Activated B cell treated with CpG ODN at 0.5 μM for 24 hours (primary cell): ENCODE measurements around the gene SH3RF3. TPM values are rescaled to one million over a fixed set of nuclear protein-coding genes. Genes with fewer than 3 reads are reported as not detected.

Experiments
- ATAC-seq: fragments of 200-7000 bp; cut with Tn5 transposase; one replicate; pipeline ENCODE4 v1.10.0; 2021; ENCODE audit warnings: low read depth, mild to moderate bottlenecking, moderate library complexity
- CTCF ChIA-PET: fragments of 350-600 bp; sonication (Branson Sonifier 250); formaldehyde crosslinking; loops from one replicate; lab custom pipeline; 2021; ENCODE audit warnings: antibody characterized with exemption; lab: Charles Lee
- POLR2A ChIA-PET: fragments of 350-600 bp; sonication (Branson Sonifier 250); formaldehyde crosslinking; loops from one replicate; lab custom pipeline; 2021; ENCODE audit warnings: antibody characterized with exemption; lab: Charles Lee
- DNase-seq: peaks from one replicate; pipeline ENCODE4 v3.0.0; 2022
- H3K27ac Mint-ChIP-seq: one replicate; pipeline ENCODE4 v1.8.0; 2020; ENCODE audit warnings: mixed read lengths
- H3K27me3 Mint-ChIP-seq: one replicate; pipeline ENCODE4 v1.8.0; 2021; ENCODE audit warnings: mixed read lengths
- H3K36me3 Mint-ChIP-seq: one replicate; pipeline ENCODE4 v1.8.0; 2021; ENCODE audit warnings: low read depth, mixed read lengths
- H3K4me1 Mint-ChIP-seq: one replicate; pipeline ENCODE4 v1.8.0; 2021; ENCODE audit warnings: mixed read lengths
- H3K4me3 Mint-ChIP-seq: one replicate; pipeline ENCODE4 v1.8.0; 2020; ENCODE audit warnings: mild to moderate bottlenecking, mixed read lengths
- H3K9me3 Mint-ChIP-seq: one replicate; pipeline ENCODE4 v1.8.0; 2020; ENCODE audit warnings: mixed read lengths
- intact Hi-C: fragments of 100-400 bp; cut with micrococcal nuclease; formaldehyde crosslinking; loops from one replicate; pipeline ENCODE4 v1.15.1; 2024
- total RNA-seq: library from RNA; stranded (reverse); gene quantifications from 2 replicates; pipeline ENCODE4 v1.2.3, GENCODE V29; 2022
- TF ChIP-seq, protein P1 (sequence below): fragments of 200-600 bp; IDR thresholded peaks from one replicate; pipeline ENCODE4 v1.8.0; 2022; ENCODE audit warnings: antibody characterized with exemption, mild to moderate bottlenecking

The SH3RF3 gene
- total RNA-seq, 1 donor from 2014 or later = 0.09 TPM

DNA sequence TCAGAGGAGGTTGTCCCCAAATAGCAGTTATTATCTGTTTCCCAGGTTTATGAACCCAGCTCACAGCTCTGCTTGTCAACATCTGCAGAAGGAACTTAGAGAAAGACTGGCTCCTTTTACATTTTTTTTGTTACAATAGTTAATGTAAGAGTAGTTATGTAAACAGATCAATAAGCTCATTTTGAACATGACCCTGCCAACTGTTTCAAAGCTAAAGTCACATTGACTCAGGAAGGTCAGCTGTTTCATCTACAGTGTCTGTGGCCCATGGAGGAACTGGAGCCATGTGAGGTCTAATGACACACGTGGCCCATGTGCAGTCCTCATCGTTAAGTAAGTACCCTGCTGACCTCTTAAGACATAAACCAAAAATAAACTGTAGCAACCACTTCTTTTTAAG lies 97.1 kb downstream of the SH3RF3 start:
- intact Hi-C loops = no loop called here
- DNase-seq (no peak), ATAC-seq (no peak)
- Mint-ChIP-seq H3K4me1 (peaks cover 12% of the 10 kb centered on the region), H3K27ac (no peak overlapping the region), H3K9me3 (no peaks in the 10 kb centered on the region), H3K27me3 (no peaks in the 10 kb centered on the region), H3K36me3 (no peaks in the 10 kb centered on the region), H3K4me3 (no peak overlapping the region)
- TF ChIP-seq, protein P1, sequence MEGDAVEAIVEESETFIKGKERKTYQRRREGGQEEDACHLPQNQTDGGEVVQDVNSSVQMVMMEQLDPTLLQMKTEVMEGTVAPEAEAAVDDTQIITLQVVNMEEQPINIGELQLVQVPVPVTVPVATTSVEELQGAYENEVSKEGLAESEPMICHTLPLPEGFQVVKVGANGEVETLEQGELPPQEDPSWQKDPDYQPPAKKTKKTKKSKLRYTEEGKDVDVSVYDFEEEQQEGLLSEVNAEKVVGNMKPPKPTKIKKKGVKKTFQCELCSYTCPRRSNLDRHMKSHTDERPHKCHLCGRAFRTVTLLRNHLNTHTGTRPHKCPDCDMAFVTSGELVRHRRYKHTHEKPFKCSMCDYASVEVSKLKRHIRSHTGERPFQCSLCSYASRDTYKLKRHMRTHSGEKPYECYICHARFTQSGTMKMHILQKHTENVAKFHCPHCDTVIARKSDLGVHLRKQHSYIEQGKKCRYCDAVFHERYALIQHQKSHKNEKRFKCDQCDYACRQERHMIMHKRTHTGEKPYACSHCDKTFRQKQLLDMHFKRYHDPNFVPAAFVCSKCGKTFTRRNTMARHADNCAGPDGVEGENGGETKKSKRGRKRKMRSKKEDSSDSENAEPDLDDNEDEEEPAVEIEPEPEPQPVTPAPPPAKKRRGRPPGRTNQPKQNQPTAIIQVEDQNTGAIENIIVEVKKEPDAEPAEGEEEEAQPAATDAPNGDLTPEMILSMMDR = no peak
- ChIA-PET CTCF (no interaction called here), POLR2A (no interaction called here)

DNA sequence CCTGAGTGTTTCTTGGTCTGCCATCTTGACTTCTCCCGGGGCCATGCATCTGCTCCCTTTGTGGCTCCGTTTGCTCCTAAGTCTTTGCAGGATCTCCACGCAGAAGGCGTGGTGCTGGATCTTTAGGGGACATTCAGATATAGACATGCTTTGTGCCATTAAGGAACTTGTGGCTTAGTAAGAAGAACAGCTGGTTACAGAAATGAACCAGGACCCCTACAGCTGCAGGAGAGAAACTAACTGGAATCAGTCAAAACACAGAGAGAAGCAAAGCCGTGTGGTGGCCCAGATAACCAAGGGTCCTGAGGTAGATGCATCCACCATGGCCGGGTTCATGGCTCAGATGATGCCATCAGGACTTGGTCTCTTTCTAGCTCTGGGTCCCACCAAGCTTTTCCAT lies 97.6 kb downstream of the SH3RF3 start:
- DNase-seq (no peak), ATAC-seq (no peak)
- no peaks in the 10 kb centered on the region for H3K27me3 Mint-ChIP-seq
- no peaks in the 10 kb centered on the region for H3K36me3 Mint-ChIP-seq
- intact Hi-C loops = no loop called here
- peaks cover 15% of the 10 kb centered on the region for H3K4me1 Mint-ChIP-seq
- no peak overlapping the region for H3K27ac Mint-ChIP-seq
- H3K9me3 Mint-ChIP-seq = no peaks in the 10 kb centered on the region
- ChIA-PET CTCF (no interaction called here), POLR2A (no interaction called here)
- H3K4me3 Mint-ChIP-seq = no peak overlapping the region
- TF ChIP-seq, protein P1 = no peak

DNA sequence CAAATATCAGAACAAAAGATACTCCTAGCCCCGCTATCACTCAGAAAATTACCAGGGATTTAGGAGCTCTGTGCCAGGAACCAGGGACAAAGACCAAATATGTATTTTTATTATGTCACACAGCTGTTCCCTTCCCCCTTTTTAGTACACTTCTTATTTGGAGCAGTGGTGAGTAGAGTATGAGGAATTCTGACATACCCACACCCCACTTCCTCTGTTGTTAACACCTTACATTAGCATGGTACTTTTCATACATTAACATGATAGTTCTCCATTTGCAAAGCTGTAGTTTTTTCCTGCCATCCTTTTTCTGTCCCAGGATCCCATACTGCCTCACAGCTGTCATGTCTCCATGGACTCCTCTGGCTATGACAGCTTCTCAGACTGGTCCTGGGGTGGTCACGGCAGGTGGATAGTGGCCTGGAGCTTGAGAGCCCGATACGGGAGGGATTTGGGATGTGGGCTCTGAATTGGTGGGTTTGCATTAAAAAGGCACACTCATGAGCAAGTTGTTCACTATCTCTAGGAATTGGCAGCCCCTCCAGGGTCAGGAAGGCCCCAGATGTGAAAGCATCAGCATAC lies 100.2 kb downstream of the SH3RF3 start:
- no peaks in the 10 kb centered on the region for H3K27me3 Mint-ChIP-seq
- CTCF ChIA-PET = no interaction called here
- no peak overlapping the region for H3K4me3 Mint-ChIP-seq
- peaks cover 32% of the 10 kb centered on the region for H3K4me1 Mint-ChIP-seq
- POLR2A ChIA-PET = no interaction called here
- ATAC-seq (no peak), DNase-seq (no peak)
- H3K27ac Mint-ChIP-seq = no peak overlapping the region
- H3K9me3 Mint-ChIP-seq = no peaks in the 10 kb centered on the region
- TF ChIP-seq, protein P1 = no peak
- intact Hi-C loops = no loop called here
- no peaks in the 10 kb centered on the region for H3K36me3 Mint-ChIP-seq

DNA sequence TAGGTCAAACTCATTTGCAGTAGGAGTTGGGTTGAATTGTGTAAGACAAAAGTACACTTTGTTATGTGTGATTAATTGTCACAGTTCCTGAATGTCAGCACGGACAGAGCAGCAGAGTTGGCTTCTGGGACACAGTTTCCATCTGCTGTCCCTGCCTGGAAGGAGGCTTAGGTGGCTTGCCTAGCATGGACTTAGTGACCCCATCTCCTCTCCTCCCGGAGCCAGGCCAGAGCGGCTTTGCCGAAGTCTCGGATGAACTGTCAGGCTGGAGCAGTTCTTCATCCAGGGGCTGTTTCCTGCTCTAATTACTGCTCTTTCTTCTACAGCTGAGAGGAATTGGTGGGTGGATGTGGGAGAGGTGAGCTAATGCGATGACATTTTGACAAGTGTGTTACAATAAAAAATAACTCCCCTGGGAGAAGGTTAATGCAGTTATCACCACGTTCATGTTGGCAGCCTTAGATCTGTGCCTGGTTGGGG lies 102.0 kb downstream of the SH3RF3 start:
- intact Hi-C loops = no loop called here

DNA sequence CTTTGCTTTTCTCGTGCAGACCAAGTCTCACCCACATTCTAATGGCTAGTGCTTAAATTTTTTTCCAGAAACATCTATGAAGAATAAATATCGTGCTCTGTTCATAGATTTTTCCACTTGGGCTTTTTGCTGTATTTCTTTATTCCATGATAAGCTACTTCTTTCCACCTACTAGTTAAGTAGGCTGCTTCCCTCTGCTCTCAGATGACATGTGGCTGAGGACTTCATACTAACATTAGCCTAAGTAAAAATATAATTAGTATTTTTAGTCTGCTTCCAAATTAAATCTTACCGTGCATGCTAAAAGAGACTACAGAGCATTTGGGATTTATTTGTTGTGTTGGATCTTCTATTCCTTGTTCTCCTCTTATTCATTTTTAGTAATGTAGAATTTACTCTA lies 102.4 kb downstream of the SH3RF3 start:
- H3K27me3 Mint-ChIP-seq = no peaks in the 10 kb centered on the region
- CTCF ChIA-PET = no interaction called here
- ATAC-seq = no peak
- intact Hi-C loops = no loop called here
- H3K36me3 Mint-ChIP-seq = no peaks in the 10 kb centered on the region
- no peaks in the 10 kb centered on the region for H3K9me3 Mint-ChIP-seq
- no peak overlapping the region for H3K27ac Mint-ChIP-seq
- TF ChIP-seq, protein P1 = no peak
- H3K4me3 Mint-ChIP-seq = no peak overlapping the region
- peaks cover 32% of the 10 kb centered on the region for H3K4me1 Mint-ChIP-seq
- no peak for DNase-seq
- POLR2A ChIA-PET = no interaction called here

More for the DNA sequence above, 102.0 kb downstream of the SH3RF3 start:
- Mint-ChIP-seq H3K36me3 (no peaks in the 10 kb centered on the region), H3K9me3 (no peaks in the 10 kb centered on the region), H3K27me3 (no peaks in the 10 kb centered on the region), H3K4me1 (peaks cover 29% of the 10 kb centered on the region), H3K4me3 (no peak overlapping the region), H3K27ac (no peak overlapping the region)
- no peak for DNase-seq
- CTCF ChIA-PET = no interaction called here
- no peak for ATAC-seq
- POLR2A ChIA-PET = no interaction called here
- TF ChIP-seq, protein P1 = no peak
